GM10847 (cell line): Measurements from ENCODE around the gene ALCAM.

Experiments used
- POLR2A ChIP-seq: IDR thresholded peaks from 2 replicates; pipeline ENCODE4 v1.6.1; 2011; ENCODE audit not compliant: insufficient read length; ENCODE audit errors: extremely low read depth

Gene ALCAM

GRCh38 chr3:105512061-105512460 lies 145.4 kb downstream of the ALCAM start:
- TF ChIP-seq POLR2A, result no peak

GRCh38 chr3:105513042-105513441 lies 146.3 kb downstream of the ALCAM start:
- no peak for TF ChIP-seq POLR2A

DNA sequence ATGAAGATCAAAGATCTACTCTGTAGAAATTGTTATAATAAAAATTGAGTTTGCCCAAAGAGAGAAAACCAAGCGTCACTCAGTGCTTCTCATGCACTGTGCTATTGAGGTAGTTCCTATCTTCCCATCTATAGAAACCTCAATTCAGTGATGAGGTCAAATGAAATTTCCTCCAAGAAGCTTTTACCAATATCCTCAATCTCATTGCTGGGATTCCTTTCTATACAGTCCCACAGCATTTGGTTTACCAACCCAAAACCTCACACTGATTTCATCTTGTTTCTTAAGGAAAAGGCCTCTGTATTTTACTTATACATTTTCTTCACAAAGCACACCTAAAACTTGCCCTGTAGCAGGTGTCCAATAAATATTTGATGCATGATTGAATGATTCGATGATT lies 147.2 kb downstream of the ALCAM start:
- TF ChIP-seq POLR2A, result no peak

- no peak for TF ChIP-seq POLR2A
These were observed 148.7 kb downstream of the ALCAM start for GRCh38 chr3:105515372-105515771.

DNA sequence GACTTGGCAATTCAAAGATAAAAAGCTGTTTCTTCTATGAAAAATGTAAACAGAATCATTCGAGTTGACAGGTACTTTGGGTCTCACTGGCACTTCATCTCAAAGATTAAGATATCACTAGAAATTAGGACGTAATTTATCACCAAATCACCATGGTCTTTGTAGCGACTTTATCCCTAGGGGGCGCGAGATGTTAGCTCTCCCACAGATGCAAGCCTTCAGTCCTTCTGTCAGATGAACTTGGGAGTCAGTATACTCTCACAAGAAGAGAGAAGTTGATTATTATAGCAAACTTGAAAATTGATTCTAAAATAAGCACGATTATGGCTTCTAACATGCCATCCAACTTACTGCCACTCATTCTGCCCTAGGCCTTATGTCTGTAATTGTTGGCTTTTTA lies 150.3 kb downstream of the ALCAM start:
- TF ChIP-seq POLR2A, result no peak

GRCh38 chr3:105518203-105518602 lies 151.5 kb downstream of the ALCAM start:
- no peak for TF ChIP-seq POLR2A

DNA sequence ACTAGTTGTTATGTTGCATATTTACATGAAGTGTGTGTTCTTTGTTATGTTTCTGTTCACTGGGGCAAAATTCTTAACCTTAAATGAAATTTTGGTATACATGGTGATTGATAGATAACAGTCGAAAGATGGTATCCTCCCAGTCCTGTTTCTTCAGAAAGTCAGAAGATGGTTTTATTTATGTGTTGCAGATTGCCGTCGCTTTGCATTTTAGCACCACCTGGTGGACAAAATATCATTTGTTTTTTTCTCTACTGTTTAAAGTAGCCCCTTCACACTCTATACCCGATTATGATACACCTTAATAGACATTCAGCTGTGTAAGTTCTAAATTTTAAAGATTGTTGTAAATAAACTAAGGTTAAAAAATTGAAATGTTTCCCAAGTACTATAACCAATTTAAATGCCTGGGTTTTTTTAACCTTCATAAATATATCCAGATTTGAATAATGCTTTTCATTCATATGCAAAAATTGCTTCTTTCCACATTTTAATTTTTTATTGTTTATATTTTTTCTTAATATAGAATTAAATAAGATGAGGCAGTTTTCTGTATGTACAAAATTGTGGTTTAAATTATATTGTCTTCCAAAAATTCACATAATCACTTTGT lies 152.2 kb downstream of the ALCAM start:
- no peak for TF ChIP-seq POLR2A

GRCh38 chr3:105521770-105522169 lies 155.1 kb downstream of the ALCAM start:
- TF ChIP-seq POLR2A, result no peak

- no peak for TF ChIP-seq POLR2A
These were observed 156.8 kb downstream of the ALCAM start for GRCh38 chr3:105523501-105523900.

DNA sequence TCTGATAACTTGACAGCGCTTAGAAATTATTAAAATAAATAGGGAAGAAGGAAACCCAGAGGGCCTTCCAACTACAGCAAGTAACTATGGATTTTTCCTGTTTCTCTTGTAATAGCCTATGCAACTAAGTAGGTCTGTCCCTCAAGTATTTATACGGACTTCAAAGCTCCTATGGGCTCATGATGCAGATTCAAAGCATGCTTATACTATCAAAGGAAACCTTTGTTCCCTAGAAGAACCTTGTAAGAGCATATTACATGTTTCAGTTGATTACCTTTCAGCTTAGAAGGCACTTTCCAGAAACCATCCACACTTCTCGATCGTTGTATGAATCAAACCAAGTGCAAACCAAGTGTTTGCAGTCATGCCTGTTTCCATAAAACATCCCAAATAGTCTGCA lies 158.8 kb downstream of the ALCAM start:
- TF ChIP-seq POLR2A, result no peak

GRCh38 chr3:105526360-105527111 lies 159.8 kb downstream of the ALCAM start:
- TF ChIP-seq POLR2A, result no peak

DNA sequence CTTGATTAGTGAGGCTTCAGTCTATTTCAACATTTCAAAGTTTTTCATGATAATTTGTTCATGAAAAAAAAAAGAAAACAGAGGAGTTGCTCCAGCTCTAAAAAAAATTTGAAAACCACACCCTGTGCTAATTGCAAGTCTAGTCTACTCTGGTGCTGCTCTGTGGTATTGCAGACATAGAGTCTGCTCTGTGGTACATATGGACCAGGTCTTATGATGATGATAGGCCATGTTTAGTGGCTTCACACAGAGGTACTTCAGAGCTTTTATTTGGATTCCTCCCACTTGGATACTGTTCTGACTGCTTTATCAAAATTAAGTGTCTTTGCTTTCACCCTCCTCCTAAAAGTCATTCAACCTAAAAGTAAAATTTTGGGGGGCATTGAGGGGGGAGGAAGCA lies 160.8 kb downstream of the ALCAM start:
- no peak for TF ChIP-seq POLR2A

DNA sequence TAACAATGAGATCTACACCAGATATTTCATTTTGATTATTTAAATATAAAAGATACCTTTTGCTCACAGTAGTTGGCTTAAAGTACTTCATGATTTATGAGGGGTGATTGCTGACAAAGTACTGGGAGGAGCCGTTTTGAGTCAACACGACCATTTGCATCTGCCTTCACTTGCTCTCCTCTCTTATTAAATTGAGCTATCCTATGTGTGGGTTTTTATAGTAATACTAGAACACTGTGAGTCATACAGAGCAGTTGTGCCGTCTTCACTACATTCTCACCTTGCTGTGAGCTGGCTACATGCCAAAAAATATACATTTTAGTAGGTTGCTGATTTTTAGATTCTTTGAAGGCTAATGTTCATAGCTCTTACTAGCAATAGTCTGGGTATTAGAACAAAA lies 161.2 kb downstream of the ALCAM start:
- no peak for TF ChIP-seq POLR2A

- TF ChIP-seq POLR2A, result no peak
These were observed 162.2 kb downstream of the ALCAM start for GRCh38 chr3:105528955-105529354.

DNA sequence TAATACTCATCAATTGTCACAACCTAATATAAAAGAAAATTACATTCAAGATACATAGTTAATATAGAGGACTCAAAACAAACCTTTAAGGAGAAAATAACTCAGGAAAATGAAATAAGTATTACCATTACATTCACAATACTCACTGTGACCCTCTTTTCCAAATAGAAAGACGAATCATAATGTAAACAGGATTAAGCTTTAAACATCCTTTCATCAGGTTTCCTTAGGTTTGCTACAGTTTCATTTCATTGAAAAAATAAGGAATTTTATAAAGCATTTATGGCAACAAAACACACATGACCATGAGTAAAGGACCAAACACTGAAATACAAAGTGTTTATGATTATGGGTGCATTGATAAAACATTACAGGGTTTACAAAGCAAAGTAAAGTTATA lies 162.7 kb downstream of the ALCAM start:
- TF ChIP-seq POLR2A, result no peak

DNA sequence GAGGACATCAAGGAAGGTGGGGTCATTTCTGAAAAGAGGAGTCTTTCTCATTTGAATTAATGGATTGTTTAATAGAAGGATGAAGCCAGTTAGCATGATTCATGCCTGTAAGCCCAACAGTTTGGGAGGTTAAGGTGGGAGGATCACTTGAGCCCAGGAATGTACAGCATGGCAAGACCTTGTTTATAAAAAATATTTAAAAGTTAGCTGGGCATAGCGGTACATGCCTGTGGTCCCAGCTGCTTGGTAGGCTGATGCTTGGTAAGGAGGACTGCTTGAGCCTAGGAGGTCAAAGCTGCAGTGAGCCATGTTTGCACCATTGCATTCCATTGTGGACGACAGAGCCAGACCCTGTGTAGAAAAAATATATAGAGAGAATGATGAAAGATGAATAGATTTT lies 165.5 kb downstream of the ALCAM start:
- no peak for TF ChIP-seq POLR2A

GRCh38 chr3:105533960-105534359 lies 167.3 kb downstream of the ALCAM start:
- no peak for TF ChIP-seq POLR2A
